Muscle layer of duodenum (tissue), 2 donors: Measurements from ENCODE around the gene NPLOC4.
A peak's percentile ranks its signal among the peaks of the same experiment; 100 is the strongest.

Source experiments
- H3K27ac ChIP-seq: one replicate; pipeline ENCODE4 v1.7.0; 2013; ENCODE audit warnings: mild to moderate bottlenecking, low read length
- H3K27me3 ChIP-seq: one replicate; pipeline ENCODE4 v1.7.0; 2013; ENCODE audit warnings: low read depth, mild to moderate bottlenecking, control low read depth, low read length
- H3K36me3 ChIP-seq, 2 donors: one replicate each; pipeline ENCODE4 v1.7.0; 2013; ENCODE audit warnings: low read length in 2 of 2, control low read depth in 1 of 2, mild to moderate bottlenecking in 1 of 2; ENCODE audit not compliant: insufficient read depth in 2 of 2, control insufficient read depth in 1 of 2
- H3K4me1 ChIP-seq, 2 donors: one replicate each; pipeline ENCODE4 v1.7.0; 2013; ENCODE audit warnings: low read length in 2 of 2, mild to moderate bottlenecking in 2 of 2, control low read depth in 1 of 2, moderate library complexity in 1 of 2; ENCODE audit not compliant: insufficient read depth in 2 of 2, control insufficient read depth in 1 of 2
- H3K4me3 ChIP-seq, 2 donors: one replicate each; pipeline ENCODE4 v1.7.0; 2013; ENCODE audit warnings: low read length in 2 of 2, low read depth in 1 of 2, mild to moderate bottlenecking in 1 of 2
- H3K9me3 ChIP-seq, 2 donors: one replicate each; pipeline ENCODE4 v1.7.0; 2013; ENCODE audit warnings: low read length in 2 of 2, control low read depth in 1 of 2, mild to moderate bottlenecking in 1 of 2; ENCODE audit not compliant: control insufficient read depth in 1 of 2
- donor health status: healthy.

Gene NPLOC4

GRCh38 chr17:81572563-81573168 is 64.2 kb downstream of the NPLOC4 start:
- H3K27me3 ChIP-seq: no peaks in the 10 kb centered on the region
- H3K4me1 ChIP-seq: peaks cover 0 to 10% of the 10 kb centered on the region in 2 donors
- no peaks in the 10 kb centered on the region for H3K9me3 ChIP-seq
- H3K4me3 ChIP-seq: no peak overlapping the region
- no peak overlapping the region for H3K27ac ChIP-seq
- peaks cover 49 to 56% of the 10 kb centered on the region in 2 donors for H3K36me3 ChIP-seq

- Histone ChIP-seq H3K4me3 (no peak overlapping the region), H3K27me3 (no peaks in the 10 kb centered on the region), H3K9me3 (no peaks in the 10 kb centered on the region), H3K27ac (no peak overlapping the region), H3K4me1 (peaks cover 11 to 27% of the 10 kb centered on the region in 2 donors), H3K36me3 (peaks cover 55 to 58% of the 10 kb centered on the region in 2 donors)
Measured at GRCh38 chr17:81570964-81571363, 65.9 kb downstream of the NPLOC4 start.

- H3K9me3 ChIP-seq: no peaks in the 10 kb centered on the region
- peaks cover 57 to 63% of the 10 kb centered on the region in 2 donors for H3K36me3 ChIP-seq
- H3K27ac ChIP-seq: no peak overlapping the region
- H3K27me3 ChIP-seq: no peaks in the 10 kb centered on the region
- H3K4me1 ChIP-seq: peaks cover 11 to 34% of the 10 kb centered on the region in 2 donors
- no peak overlapping the region for H3K4me3 ChIP-seq
Measured at GRCh38 chr17:81569986-81570514, 66.9 kb downstream of the NPLOC4 start.

DNA sequence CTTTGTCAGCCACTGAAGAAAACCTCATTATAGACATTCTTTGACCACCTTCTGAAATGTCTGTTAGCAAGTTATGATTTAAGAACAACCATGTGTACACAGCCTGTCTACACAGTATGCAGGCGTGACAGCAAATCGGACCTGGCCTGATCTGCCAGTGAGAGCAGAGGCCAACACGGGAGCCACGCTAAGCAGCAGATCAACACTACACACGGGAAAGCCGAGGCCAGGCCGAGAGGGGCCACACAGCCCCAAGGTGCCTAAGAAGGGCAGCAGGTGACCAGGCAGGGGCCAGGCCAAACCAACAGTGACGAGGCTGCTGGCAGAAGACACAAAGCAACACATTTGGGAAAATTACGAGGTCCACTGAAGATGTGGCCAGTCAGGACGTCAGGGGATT is 68.5 kb downstream of the NPLOC4 start:
- Histone ChIP-seq H3K27me3 (no peaks in the 10 kb centered on the region), H3K9me3 (no peaks in the 10 kb centered on the region), H3K4me3 (no peak overlapping the region), H3K27ac (no peak overlapping the region), H3K4me1 (peaks cover 11 to 35% of the 10 kb centered on the region in 2 donors), H3K36me3 (peaks cover 62 to 67% of the 10 kb centered on the region in 2 donors)

GRCh38 chr17:81567191-81567590 is 69.7 kb downstream of the NPLOC4 start:
- H3K4me3 ChIP-seq: peak overlapping the region; percentile 21 to 40
- H3K9me3 ChIP-seq: no peaks in the 10 kb centered on the region
- no peaks in the 10 kb centered on the region for H3K27me3 ChIP-seq
- H3K27ac ChIP-seq: peak overlapping the region; percentile 78
- H3K36me3 ChIP-seq: peaks cover 60 to 75% of the 10 kb centered on the region in 2 donors
- peaks cover 11 to 35% of the 10 kb centered on the region in 2 donors for H3K4me1 ChIP-seq

GRCh38 chr17:81566461-81567126 is 70.3 kb downstream of the NPLOC4 start:
- H3K4me3 ChIP-seq: peak overlapping the region; percentile 21 to 40
- H3K27me3 ChIP-seq: no peaks in the 10 kb centered on the region
- H3K36me3 ChIP-seq: peaks cover 58 to 72% of the 10 kb centered on the region in 2 donors
- peaks cover 11 to 35% of the 10 kb centered on the region in 2 donors for H3K4me1 ChIP-seq
- H3K27ac ChIP-seq: peak overlapping the region; percentile 78
- no peaks in the 10 kb centered on the region for H3K9me3 ChIP-seq

DNA sequence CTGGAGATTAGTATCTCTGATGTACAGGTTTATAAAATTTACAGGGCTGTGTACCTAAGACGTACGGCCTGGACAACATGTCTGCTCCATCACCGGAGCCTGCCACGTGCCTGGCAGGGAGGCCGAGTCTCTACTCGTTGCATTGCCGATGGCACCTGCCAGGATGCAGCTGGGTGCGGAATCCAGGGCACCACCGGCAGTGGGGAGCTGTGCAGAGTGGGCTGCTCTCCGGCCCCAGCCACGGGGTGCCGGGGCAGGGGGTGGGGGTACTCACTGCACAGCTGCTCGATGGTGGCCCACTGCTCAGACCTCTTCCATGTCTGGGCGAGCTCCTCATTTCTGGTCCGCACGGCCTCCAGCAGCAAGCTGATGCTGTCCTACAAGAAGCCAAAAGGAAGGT is 71.7 kb downstream of the NPLOC4 start:
- Histone ChIP-seq H3K4me1 (peaks cover 11 to 35% of the 10 kb centered on the region in 2 donors), H3K27ac (peak overlapping the region; percentile 13), H3K36me3 (peaks cover 44 to 69% of the 10 kb centered on the region in 2 donors), H3K4me3 (no peak overlapping the region), H3K9me3 (no peaks in the 10 kb centered on the region), H3K27me3 (no peaks in the 10 kb centered on the region)

DNA sequence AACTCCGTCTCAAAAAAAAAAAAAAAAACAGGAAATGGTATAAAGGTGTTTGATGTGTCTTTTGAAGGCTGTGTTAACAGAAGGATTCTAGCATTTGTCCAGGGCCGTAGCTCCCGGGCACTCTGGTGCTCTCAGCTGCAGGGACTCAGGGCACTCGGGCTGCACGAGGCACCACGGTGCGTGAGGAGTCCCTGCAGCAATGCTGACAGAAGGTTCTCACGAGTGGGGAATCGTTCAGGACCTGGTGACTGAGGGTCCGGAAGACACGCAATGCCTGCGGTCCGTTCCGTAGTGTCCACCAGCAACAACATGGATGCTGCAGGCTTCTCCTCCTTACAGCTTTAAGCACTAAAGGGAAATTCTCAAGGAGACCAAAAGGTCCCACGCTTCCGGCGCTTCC is 72.1 kb downstream of the NPLOC4 start:
- H3K27ac ChIP-seq: no peak overlapping the region
- no peaks in the 10 kb centered on the region for H3K27me3 ChIP-seq
- peaks cover 40 to 69% of the 10 kb centered on the region in 2 donors for H3K36me3 ChIP-seq
- H3K4me1 ChIP-seq: peaks cover 11 to 35% of the 10 kb centered on the region in 2 donors
- H3K4me3 ChIP-seq: no peak overlapping the region
- no peaks in the 10 kb centered on the region for H3K9me3 ChIP-seq

GRCh38 chr17:81563861-81564586 is 72.9 kb downstream of the NPLOC4 start:
- peaks cover 36 to 67% of the 10 kb centered on the region in 2 donors for H3K36me3 ChIP-seq
- H3K4me1 ChIP-seq: peaks cover 11 to 35% of the 10 kb centered on the region in 2 donors
- H3K27ac ChIP-seq: no peak overlapping the region
- H3K9me3 ChIP-seq: no peaks in the 10 kb centered on the region
- no peaks in the 10 kb centered on the region for H3K27me3 ChIP-seq
- no peak overlapping the region for H3K4me3 ChIP-seq

DNA sequence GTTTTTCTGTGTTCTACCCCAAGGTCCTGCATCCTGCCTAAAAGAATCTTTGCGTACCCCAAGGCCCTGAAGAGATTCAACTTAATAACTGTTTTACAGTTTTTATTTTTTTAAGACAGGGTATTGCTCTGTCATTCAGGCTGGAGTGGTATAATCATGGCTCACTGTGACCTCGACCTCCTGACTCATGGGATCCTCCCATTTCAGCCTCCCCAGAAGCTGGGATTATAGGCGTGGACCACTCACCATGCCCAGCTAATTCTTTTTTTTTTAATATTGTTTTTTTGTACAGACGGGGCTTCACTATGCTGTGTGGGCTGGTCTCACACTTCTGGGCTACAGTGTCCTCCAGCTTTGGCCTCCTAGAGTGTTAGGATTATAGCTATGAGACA is 75.4 kb downstream of the NPLOC4 start:
- Histone ChIP-seq H3K36me3 (peaks cover 34 to 77% of the 10 kb centered on the region in 2 donors), H3K4me1 (peaks cover 3 to 13% of the 10 kb centered on the region in 2 donors), H3K4me3 (no peak overlapping the region), H3K9me3 (no peaks in the 10 kb centered on the region), H3K27me3 (no peaks in the 10 kb centered on the region), H3K27ac (no peak overlapping the region)
